ENCODE results near the gene PLXNA4.

The PLXNA4 gene

GRCh38 chr7:132257253-132257652, 319.0 kb downstream of the PLXNA4 start:
- DNase-seq (ENCODE audit: low read depth) = no peak
- TF ChIP-seq CTCF (conservative IDR thresholded peaks at IDR 0.05; ENCODE audit: low read depth, low read length) = no peak
- H3K4me3 ChIP-seq (ENCODE audit: low read depth, low read length) = no peak overlapping the region

DNA sequence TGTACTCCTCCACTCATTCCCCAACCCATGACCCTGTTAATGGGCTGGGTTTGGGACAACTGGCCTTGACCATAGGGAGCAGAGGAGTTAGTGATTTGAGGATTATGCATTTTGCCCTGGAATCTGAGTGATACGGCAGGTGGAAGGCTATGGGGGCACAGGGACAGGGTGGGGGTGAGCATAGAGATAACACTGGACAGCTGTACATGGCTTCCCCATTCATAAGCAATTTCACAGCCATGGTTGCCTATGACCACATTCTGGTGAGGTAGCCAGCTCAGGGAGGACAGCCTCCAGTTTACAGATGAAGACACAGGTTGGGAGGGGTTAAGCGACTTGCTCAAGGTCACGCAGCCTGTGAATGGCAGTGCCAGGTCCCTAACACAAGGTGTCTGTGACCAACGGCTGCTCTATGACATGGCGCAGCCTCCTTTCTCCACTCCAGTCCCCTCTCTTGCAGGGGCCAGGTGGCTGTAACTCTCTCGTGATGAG, 319.5 kb downstream of the PLXNA4 start:
- no peak overlapping the region for H3K4me3 ChIP-seq (ENCODE audit: low read depth, low read length)
- TF ChIP-seq CTCF (conservative IDR thresholded peaks at IDR 0.05; ENCODE audit: low read depth, low read length) = no peak
- DNase-seq (ENCODE audit: low read depth) = no peak

DNA sequence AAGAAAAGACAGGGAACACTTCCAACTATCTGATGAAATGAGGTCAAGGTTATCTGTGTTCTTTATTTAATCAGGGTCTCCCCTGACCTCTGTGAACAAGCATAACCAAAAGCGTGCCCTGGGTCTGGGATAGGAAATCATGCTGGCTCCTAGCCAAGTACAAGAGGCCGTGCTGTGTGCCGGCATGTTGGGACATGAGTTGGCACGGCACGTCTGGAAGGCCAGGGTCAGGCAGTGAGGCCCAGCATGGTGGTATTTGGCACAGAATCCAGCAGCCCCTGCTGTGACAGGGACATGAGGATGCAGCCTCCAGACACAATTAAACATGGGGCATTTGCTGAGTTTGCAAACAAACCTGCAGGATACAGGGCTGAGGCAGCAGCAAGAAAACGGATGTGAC, 320.4 kb downstream of the PLXNA4 start:
- TF ChIP-seq CTCF (conservative IDR thresholded peaks at IDR 0.05; ENCODE audit: low read depth, low read length) = no peak
- DNase-seq (ENCODE audit: low read depth) = peak; percentile 1
- H3K4me3 ChIP-seq (ENCODE audit: low read depth, low read length) = no peak overlapping the region

- no peak for TF ChIP-seq CTCF (conservative IDR thresholded peaks at IDR 0.05; ENCODE audit: low read depth, low read length)
- H3K4me3 ChIP-seq (ENCODE audit: low read depth, low read length) = no peak overlapping the region
- DNase-seq (ENCODE audit: low read depth) = no peak
Observed at GRCh38 chr7:132255115-132255797, 321.0 kb downstream of the PLXNA4 start.

DNA sequence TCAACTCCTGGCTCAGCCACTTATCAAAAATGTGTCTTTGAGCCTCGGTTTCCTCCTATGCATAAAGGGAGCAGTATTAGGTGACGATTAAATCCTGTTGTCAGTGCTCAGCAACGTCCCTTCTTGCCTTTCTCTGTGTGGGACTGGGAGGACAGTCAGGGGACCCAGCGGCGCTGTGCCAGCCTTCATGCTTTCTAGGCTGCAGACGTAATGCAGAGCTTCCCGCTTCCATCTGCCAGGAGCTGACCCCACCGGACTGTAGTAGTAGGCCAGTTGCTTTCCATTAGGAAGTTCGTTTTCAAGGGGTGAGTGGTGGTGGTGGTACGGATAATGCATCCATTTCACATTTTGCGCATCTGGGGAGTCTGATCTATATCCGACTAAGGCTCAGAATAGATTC, 321.8 kb downstream of the PLXNA4 start:
- TF ChIP-seq CTCF (conservative IDR thresholded peaks at IDR 0.05; ENCODE audit: low read depth, low read length) = no peak
- DNase-seq (ENCODE audit: low read depth) = no peak

GRCh38 chr7:132252793-132253100, 323.5 kb downstream of the PLXNA4 start:
- no peak for TF ChIP-seq CTCF (conservative IDR thresholded peaks at IDR 0.05; ENCODE audit: low read depth, low read length)

More for the DNA sequence above, 321.8 kb downstream of the PLXNA4 start:
- H3K4me3 ChIP-seq (ENCODE audit: low read depth, low read length) = no peak overlapping the region

DNA sequence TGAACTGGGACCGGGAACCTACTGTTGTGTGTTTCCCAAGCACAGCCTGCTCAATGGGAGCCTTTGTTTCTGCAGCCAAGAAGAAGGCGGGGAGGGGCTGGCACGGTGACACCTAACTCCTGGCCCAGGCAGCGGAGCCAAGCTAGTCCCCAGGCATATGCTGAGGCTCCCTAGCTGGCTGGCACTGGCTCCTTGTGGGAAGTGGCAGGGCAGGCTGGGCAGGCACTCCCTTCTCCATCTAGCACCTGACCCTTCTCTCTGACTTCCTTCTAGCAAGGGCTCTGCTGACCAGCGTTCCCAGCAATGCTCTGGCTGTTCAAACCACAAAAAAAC, 325.0 kb downstream of the PLXNA4 start:
- DNase-seq (ENCODE audit: low read depth) = no peak
- TF ChIP-seq CTCF (conservative IDR thresholded peaks at IDR 0.05; ENCODE audit: low read depth, low read length) = no peak

More at GRCh38 chr7:132252793-132253100, 323.5 kb downstream of the PLXNA4 start:
- DNase-seq (ENCODE audit: low read depth) = no peak
- no peak overlapping the region for H3K4me3 ChIP-seq (ENCODE audit: low read depth, low read length)

More for the DNA sequence above, 325.0 kb downstream of the PLXNA4 start:
- H3K4me3 ChIP-seq (ENCODE audit: low read depth, low read length) = no peak overlapping the region

All from choroid plexus epithelial cell (primary cell).